Measurements from ENCODE around the gene SLC17A6.

SLC17A6 gene

DNA sequence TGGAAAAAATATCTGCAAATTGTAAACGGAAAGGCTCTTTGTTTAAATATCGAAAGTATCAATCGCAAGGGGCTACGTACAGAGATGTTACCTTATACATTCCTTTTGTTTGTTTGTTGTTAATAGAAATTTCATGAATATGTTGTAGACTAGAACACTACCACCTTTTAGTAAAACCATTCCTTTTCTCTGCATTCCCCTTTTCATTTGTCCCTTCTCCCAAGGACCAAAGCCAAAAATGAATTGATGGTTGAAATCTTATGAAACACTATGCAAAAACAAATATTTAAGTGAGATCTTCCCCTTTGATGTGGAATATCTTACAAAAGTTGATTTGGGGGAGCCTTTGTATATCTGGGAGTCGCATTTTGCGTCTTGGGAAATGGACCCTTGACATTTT is 2.1 kb downstream of the SLC17A6 start:
- no peak for TF ChIP-seq EZH2phosphoT487 (IDR thresholded peaks at IDR 0.05; ENCODE audit: low read length)
- no peak for TF ChIP-seq EZH2 (optimal IDR thresholded peaks at IDR 0.05; ENCODE audit: low read depth, low read length)
- no peak for TF ChIP-seq CTCF (IDR thresholded peaks at IDR 0.05; ENCODE audit: low read length)
- Histone ChIP-seq H3K9ac (ENCODE audit: low read length) (no peak overlapping the region), H3K27me3 (replicated peaks; ENCODE audit: insufficient read depth, low read length) (no peaks in the 10 kb centered on the region)

DNA sequence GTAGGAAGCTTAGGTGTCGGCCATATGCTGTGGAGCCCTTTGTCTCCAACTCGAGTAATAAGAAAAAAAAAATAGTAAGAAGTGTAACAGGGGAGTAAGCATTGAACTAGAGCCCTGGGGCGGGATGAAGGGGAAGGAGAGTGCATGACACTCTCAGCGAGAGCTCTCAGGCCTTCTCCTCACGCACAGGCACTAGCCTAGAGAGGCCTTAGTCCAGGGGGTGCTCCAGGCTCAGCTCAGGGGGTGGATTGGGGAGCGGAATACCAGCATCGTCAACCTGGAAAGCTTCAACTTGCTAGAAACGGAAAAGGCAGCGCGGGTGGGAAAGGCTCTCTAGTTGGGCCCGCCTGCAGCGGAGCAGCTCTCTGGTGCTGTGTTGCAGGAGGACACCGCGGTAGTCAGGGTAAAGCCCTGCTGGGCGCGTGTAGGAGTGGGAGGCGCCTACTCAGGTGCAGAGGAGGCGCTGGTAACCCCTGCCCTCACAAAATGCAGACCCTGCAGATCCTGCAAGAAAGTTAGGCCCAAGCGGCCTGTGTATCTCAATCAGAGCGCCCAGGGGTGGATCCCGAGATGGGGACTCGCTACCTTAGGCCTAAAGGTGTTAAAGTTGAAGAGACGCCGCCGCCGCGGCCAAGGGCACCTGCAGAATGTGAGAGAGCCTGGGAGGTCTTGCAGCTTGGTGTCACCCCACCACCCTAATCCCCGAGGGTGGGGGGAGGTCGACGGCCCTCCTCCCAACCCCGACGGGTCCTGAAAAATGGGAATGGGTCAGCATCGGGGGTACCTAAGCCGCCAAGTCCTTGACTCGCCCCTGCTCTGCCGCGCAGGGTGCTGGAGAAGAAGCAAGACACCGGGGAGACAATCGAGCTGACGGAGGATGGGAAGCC is 2.8 kb downstream of the SLC17A6 start:
- no peak overlapping the region for H3K4me3 ChIP-seq (ENCODE audit: low read length)
- H3K27me3 ChIP-seq (replicated peaks; ENCODE audit: insufficient read depth, low read length): no peaks in the 10 kb centered on the region
- H4K20me1 ChIP-seq (ENCODE audit: insufficient read depth, low read length): no peaks in the 10 kb centered on the region
- no peak overlapping the region for H3K9ac ChIP-seq (ENCODE audit: low read length)
- H3K4me2 ChIP-seq (ENCODE audit: low read depth, low read length): no peak overlapping the region
- no peaks in the 10 kb centered on the region for H3K9me2 ChIP-seq (replicated peaks; ENCODE audit: insufficient read depth, low read length)
- no peaks in the 10 kb centered on the region for H3K4me1 ChIP-seq (ENCODE audit: low read length)
- no peak overlapping the region for H3K27ac ChIP-seq (ENCODE audit: low read length)
- DNase-seq: no peak
- H3F3A ChIP-seq (ENCODE audit: insufficient read depth, low read length): no peaks in the 10 kb centered on the region
- no peaks in the 10 kb centered on the region for H3K79me2 ChIP-seq (ENCODE audit: low read length)
- no peak overlapping the region for H2AFZ ChIP-seq (ENCODE audit: low read length)
- no peaks in the 10 kb centered on the region for H3K9me3 ChIP-seq (replicated peaks; ENCODE audit: insufficient read depth, low read length)
- TF ChIP-seq EZH2 (optimal IDR thresholded peaks at IDR 0.05; ENCODE audit: low read depth, low read length) (no peak), EZH2phosphoT487 (IDR thresholded peaks at IDR 0.05; ENCODE audit: low read length) (no peak), CTCF (IDR thresholded peaks at IDR 0.05; ENCODE audit: low read length) (no peak)
- H3K36me3 ChIP-seq (replicated peaks; ENCODE audit: insufficient read depth, low read length): no peaks in the 10 kb centered on the region

More for the DNA sequence above, 2.1 kb downstream of the SLC17A6 start:
- H3K36me3 ChIP-seq (replicated peaks; ENCODE audit: insufficient read depth, low read length): no peaks in the 10 kb centered on the region
- no peaks in the 10 kb centered on the region for H3K4me1 ChIP-seq (ENCODE audit: low read length)
- no peak for DNase-seq
- H3K4me2 ChIP-seq (ENCODE audit: low read depth, low read length): no peak overlapping the region
- no peaks in the 10 kb centered on the region for H3K79me2 ChIP-seq (ENCODE audit: low read length)
- H3K27ac ChIP-seq (ENCODE audit: low read length): no peak overlapping the region
- no peaks in the 10 kb centered on the region for H3K9me3 ChIP-seq (replicated peaks; ENCODE audit: insufficient read depth, low read length)
- no peak overlapping the region for H3K4me3 ChIP-seq (ENCODE audit: low read length)
- no peaks in the 10 kb centered on the region for H3K9me2 ChIP-seq (replicated peaks; ENCODE audit: insufficient read depth, low read length)
- H2AFZ ChIP-seq (ENCODE audit: low read length): no peak overlapping the region
- no peaks in the 10 kb centered on the region for H3F3A ChIP-seq (ENCODE audit: insufficient read depth, low read length)
- H4K20me1 ChIP-seq (ENCODE audit: insufficient read depth, low read length): no peaks in the 10 kb centered on the region

- Histone ChIP-seq H3K9me3 (replicated peaks; ENCODE audit: insufficient read depth, low read length) (no peaks in the 10 kb centered on the region), H3K79me2 (ENCODE audit: low read length) (no peaks in the 10 kb centered on the region), H4K20me1 (ENCODE audit: insufficient read depth, low read length) (no peaks in the 10 kb centered on the region), H3K36me3 (replicated peaks; ENCODE audit: insufficient read depth, low read length) (no peaks in the 10 kb centered on the region), H3K4me3 (ENCODE audit: low read length) (no peak overlapping the region), H3K27me3 (replicated peaks; ENCODE audit: insufficient read depth, low read length) (no peaks in the 10 kb centered on the region), H2AFZ (ENCODE audit: low read length) (no peak overlapping the region), H3K27ac (ENCODE audit: low read length) (no peak overlapping the region), H3K9ac (ENCODE audit: low read length) (no peak overlapping the region), H3K9me2 (replicated peaks; ENCODE audit: insufficient read depth, low read length) (no peaks in the 10 kb centered on the region), H3K4me2 (ENCODE audit: low read depth, low read length) (no peak overlapping the region), H3F3A (ENCODE audit: insufficient read depth, low read length) (no peaks in the 10 kb centered on the region), H3K4me1 (ENCODE audit: low read length) (no peaks in the 10 kb centered on the region)
- no peak for TF ChIP-seq CTCF (IDR thresholded peaks at IDR 0.05; ENCODE audit: low read length)
- no peak for TF ChIP-seq EZH2 (optimal IDR thresholded peaks at IDR 0.05; ENCODE audit: low read depth, low read length)
- no peak for TF ChIP-seq EZH2phosphoT487 (IDR thresholded peaks at IDR 0.05; ENCODE audit: low read length)
- DNase-seq: no peak
Measured at GRCh38 chr11:22341588-22341931, 3.4 kb downstream of the SLC17A6 start.

Measured in MM.1S (cell line).